Right atrium auricular region (tissue), 2 donors: ENCODE measurements around the gene DDR1. TPM values are rescaled to one million over a fixed set of nuclear protein-coding genes. Genes with fewer than 3 reads are reported as not detected.

ENCODE experiments used
- DNase-seq: peaks from one replicate; pipeline ENCODE4 v3.0.0-alpha.2; 2019; ENCODE audit warnings: low spot score
- H3K27ac ChIP-seq, 2 donors: fragments of 200-600 bp; sonication (generic); 1 replicate in 1 of 2; 2 replicates in 1 of 2; pipeline ENCODE4 v1.5.1; 2016 to 2019
- H3K27me3 ChIP-seq, 2 donors: fragments of 200-600 bp; sonication (generic); one replicate each; pipeline versions ENCODE4 v1.5.1 to v1.6.0; 2017 to 2019
- H3K36me3 ChIP-seq: fragments of 200-600 bp; sonication (generic); one replicate; pipeline ENCODE4 v1.5.1; 2016
- H3K4me1 ChIP-seq, 2 donors: fragments of 200-600 bp; sonication (generic); one replicate each; pipeline versions ENCODE4 v1.5.1 to v1.6.0; 2017 to 2019
- H3K4me3 ChIP-seq, 2 donors: fragments of 200-600 bp; sonication (generic); 1 replicate in 1 of 2; 2 replicates in 1 of 2; pipeline ENCODE4 v1.5.1; 2017 to 2019; ENCODE audit warnings: mild to moderate bottlenecking in 1 of 2, moderate library complexity in 1 of 2
- H3K9me3 ChIP-seq, 2 donors: fragments of 200-600 bp; sonication (generic); one replicate each; pipeline ENCODE4 v1.5.1; 2019
- CTCF ChIP-seq, 2 donors: fragments of 200-600 bp; sonication (generic); IDR thresholded peaks; one replicate each; pipeline ENCODE4 v1.5.1; 2019; ENCODE audit warnings: antibody characterized with exemption in 2 of 2
- total RNA-seq, 2 donors: library from RNA; depleted of rRNA; stranded (reverse); fragments of >200 nt; gene quantifications; one replicate each; pipeline ENCODE4 v1.1.0, GENCODE V29; 2016

DDR1 gene
- total RNA-seq, 2 donors from 2014 or later, result 61.7 to 106 TPM

- DNase-seq, result peak; percentile 71
- no peak for TF ChIP-seq CTCF (IDR thresholded peaks at IDR 0.05)
- Histone ChIP-seq H3K27ac (peak overlapping the region; percentile 88 to 95), H3K36me3 (no peaks in the 10 kb centered on the region), H3K4me3 (peak overlapping the region in 1 of 2 donors; percentile 88), H3K4me1 (peaks cover 0 to 52% of the 10 kb centered on the region in 2 donors), H3K27me3 (no peaks in the 10 kb centered on the region), H3K9me3 (no peaks in the 10 kb centered on the region)
These were observed 1.3 kb upstream of the DDR1 start for GRCh38 chr6:30882759-30883684.

GRCh38 chr6:30884521-30885480, 482 bp downstream of the DDR1 start:
- Histone ChIP-seq H3K9me3 (no peaks in the 10 kb centered on the region), H3K4me1 (peaks cover 0 to 59% of the 10 kb centered on the region in 2 donors), H3K27me3 (no peaks in the 10 kb centered on the region), H3K36me3 (no peaks in the 10 kb centered on the region), H3K27ac (peak overlapping the region; percentile 88 to 95), H3K4me3 (peak overlapping the region; percentile 66 to 88)
- peak in 1 of 2 donors; percentile 9 for TF ChIP-seq CTCF (IDR thresholded peaks at IDR 0.05)
- DNase-seq, result no peak

GRCh38 chr6:30885481-30885998, 1.2 kb downstream of the DDR1 start:
- no peak for TF ChIP-seq CTCF (IDR thresholded peaks at IDR 0.05)
- H3K27me3 ChIP-seq, result no peaks in the 10 kb centered on the region
- H3K4me3 ChIP-seq, result peak overlapping the region; percentile 66 to 88
- H3K9me3 ChIP-seq, result no peaks in the 10 kb centered on the region
- DNase-seq, result no peak
- H3K4me1 ChIP-seq, result peaks cover 0 to 59% of the 10 kb centered on the region in 2 donors
- peak overlapping the region; percentile 88 to 95 for H3K27ac ChIP-seq
- peaks cover 5% of the 10 kb centered on the region for H3K36me3 ChIP-seq

GRCh38 chr6:30885999-30886896, 1.9 kb downstream of the DDR1 start:
- no peaks in the 10 kb centered on the region for H3K27me3 ChIP-seq
- peaks cover 12% of the 10 kb centered on the region for H3K36me3 ChIP-seq
- H3K4me3 ChIP-seq, result peak overlapping the region; percentile 66 to 88
- no peaks in the 10 kb centered on the region for H3K9me3 ChIP-seq
- DNase-seq, result peak; percentile 79
- H3K27ac ChIP-seq, result peak overlapping the region; percentile 88 to 95
- no peak for TF ChIP-seq CTCF (IDR thresholded peaks at IDR 0.05)
- H3K4me1 ChIP-seq, result peaks cover 0 to 59% of the 10 kb centered on the region in 2 donors

GRCh38 chr6:30886897-30887255, 2.6 kb downstream of the DDR1 start:
- DNase-seq, result no peak
- Histone ChIP-seq H3K27ac (peak overlapping the region; percentile 88 to 95), H3K9me3 (no peaks in the 10 kb centered on the region), H3K4me1 (peaks cover 0 to 58% of the 10 kb centered on the region in 2 donors), H3K27me3 (no peaks in the 10 kb centered on the region), H3K4me3 (no peak overlapping the region), H3K36me3 (peaks cover 14% of the 10 kb centered on the region)
- no peak for TF ChIP-seq CTCF (IDR thresholded peaks at IDR 0.05)
